OCI-LY7 (cell line): ENCODE results near the gene ZNF221.

Experiments
- EZH2phosphoT487 ChIP-seq: fragments of 200-600 bp; sonication (generic); IDR thresholded peaks from 2 replicates; pipeline ENCODE4 v1.6.1; 2018; ENCODE audit warnings: low read depth, borderline replicate concordance, mild to moderate bottlenecking, mixed run types, antibody characterized with exemption, low read length, moderate library complexity, mixed read lengths
- TF ChIP-seq, protein P1 (sequence below): fragments of 200-600 bp; sonication (generic); conservative IDR thresholded peaks from 2 replicates; pipeline ENCODE4 v1.5.1; 2014; ENCODE audit warnings: mild to moderate bottlenecking, antibody characterized with exemption, low read length, moderate library complexity, mixed read lengths

DNA sequence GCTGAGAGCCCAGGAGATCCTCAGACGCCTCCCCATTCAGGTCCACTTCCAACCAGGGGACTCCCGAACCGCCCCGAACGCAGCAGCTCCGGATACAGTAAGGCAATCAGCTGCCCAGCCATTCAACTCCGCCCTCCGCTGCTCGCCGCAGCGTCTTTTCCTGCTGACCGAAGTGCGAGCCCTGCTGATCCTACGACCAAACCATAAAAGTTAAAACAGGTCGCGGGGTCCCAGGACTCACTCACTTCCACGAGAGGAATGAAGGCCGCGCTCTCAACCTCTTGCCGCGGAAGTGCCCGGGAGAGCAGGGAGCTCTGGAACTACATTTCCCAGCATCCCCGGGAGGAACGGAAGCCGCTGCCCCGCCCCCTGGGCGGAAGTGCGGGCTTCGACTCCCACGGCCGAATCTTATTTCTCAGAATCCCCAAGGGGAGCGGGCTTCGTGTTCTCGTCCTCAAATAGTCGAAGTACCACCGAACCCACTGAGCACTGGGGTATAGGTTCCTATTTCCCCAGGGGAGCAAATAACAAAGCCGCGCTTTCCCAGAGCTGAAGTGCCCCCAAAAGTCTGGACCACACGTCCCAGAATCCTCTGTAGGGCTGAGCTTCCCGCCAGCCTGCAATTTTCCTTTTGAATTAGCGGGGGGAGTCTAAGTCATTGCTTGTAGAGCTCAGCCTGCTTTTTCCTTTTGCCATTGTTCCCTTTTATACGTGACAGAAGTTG lies 15.9 kb upstream of the ZNF221 start, which contains the start of gene ZNF45:
- TF ChIP-seq, protein P1, sequence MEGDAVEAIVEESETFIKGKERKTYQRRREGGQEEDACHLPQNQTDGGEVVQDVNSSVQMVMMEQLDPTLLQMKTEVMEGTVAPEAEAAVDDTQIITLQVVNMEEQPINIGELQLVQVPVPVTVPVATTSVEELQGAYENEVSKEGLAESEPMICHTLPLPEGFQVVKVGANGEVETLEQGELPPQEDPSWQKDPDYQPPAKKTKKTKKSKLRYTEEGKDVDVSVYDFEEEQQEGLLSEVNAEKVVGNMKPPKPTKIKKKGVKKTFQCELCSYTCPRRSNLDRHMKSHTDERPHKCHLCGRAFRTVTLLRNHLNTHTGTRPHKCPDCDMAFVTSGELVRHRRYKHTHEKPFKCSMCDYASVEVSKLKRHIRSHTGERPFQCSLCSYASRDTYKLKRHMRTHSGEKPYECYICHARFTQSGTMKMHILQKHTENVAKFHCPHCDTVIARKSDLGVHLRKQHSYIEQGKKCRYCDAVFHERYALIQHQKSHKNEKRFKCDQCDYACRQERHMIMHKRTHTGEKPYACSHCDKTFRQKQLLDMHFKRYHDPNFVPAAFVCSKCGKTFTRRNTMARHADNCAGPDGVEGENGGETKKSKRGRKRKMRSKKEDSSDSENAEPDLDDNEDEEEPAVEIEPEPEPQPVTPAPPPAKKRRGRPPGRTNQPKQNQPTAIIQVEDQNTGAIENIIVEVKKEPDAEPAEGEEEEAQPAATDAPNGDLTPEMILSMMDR, result no peak
- no peak for TF ChIP-seq EZH2phosphoT487
